SK-N-SH treated with all-trans-retinoic acid at 6 μM for 48 hours (cell line): ENCODE measurements around the gene SAMD7.

Experiments
- ATAC-seq: fragments of 200-7000 bp; cut with Tn5 transposase; 3 replicates; pipeline ENCODE4 v1.9.1; 2020; ENCODE audit warnings: mild to moderate bottlenecking, moderate library complexity
- ARNTL ChIP-seq: fragments of 450-650 bp; formaldehyde crosslinking; IDR thresholded peaks from 2 replicates; pipeline ENCODE4 v1.5.0; 2020; ENCODE audit warnings: low read depth, mild to moderate bottlenecking, moderate library complexity, borderline replicate concordance
- BACH2 ChIP-seq: fragments of 250-450 bp; sonication (Bioruptor Pico); IDR thresholded peaks from 2 replicates; pipeline ENCODE4 v1.9.0; 2021; ENCODE audit warnings: mild to moderate bottlenecking, borderline replicate concordance
- ESRRG ChIP-seq: fragments of 250-450 bp; sonication (Bioruptor Pico); IDR thresholded peaks from 2 replicates; pipeline ENCODE4 v1.6.1; 2021; ENCODE audit warnings: mild to moderate bottlenecking
- GLIS3 ChIP-seq: fragments of 250-450 bp; sonication (Bioruptor Pico); IDR thresholded peaks from 2 replicates; pipeline ENCODE4 v1.5.0; 2020; ENCODE audit warnings: mild to moderate bottlenecking, moderate library complexity
- ISL1 ChIP-seq: fragments of 250-450 bp; sonication (Bioruptor Pico); IDR thresholded peaks from 2 replicates; pipeline ENCODE4 v2.1.2; 2022; ENCODE audit warnings: mild to moderate bottlenecking, moderate library complexity
- OSR1 ChIP-seq: fragments of 250-450 bp; sonication (Bioruptor Pico); IDR thresholded peaks from 2 replicates; pipeline ENCODE4 v1.8.0; 2022; ENCODE audit warnings: moderate library complexity, mild to moderate bottlenecking, inconsistent platforms
- PPARA ChIP-seq: fragments of 250-450 bp; sonication (Bioruptor Pico); IDR thresholded peaks from 2 replicates; pipeline ENCODE4 v1.5.0; 2020; ENCODE audit warnings: mild to moderate bottlenecking, borderline replicate concordance
- SNAI2 ChIP-seq: fragments of 250-450 bp; sonication (Bioruptor Pico); IDR thresholded peaks from 2 replicates; pipeline ENCODE4 v1.5.0; 2020; ENCODE audit warnings: mild to moderate bottlenecking, moderate library complexity
- TCF4 ChIP-seq: fragments of 250-450 bp; sonication (Bioruptor Pico); IDR thresholded peaks from 2 replicates; pipeline ENCODE4 v1.8.0; 2021; ENCODE audit warnings: mild to moderate bottlenecking, moderate library complexity, borderline replicate concordance
- TOX ChIP-seq: fragments of 250-450 bp; sonication (Bioruptor Pico); IDR thresholded peaks from 2 replicates; pipeline ENCODE4 v1.8.0; 2021; ENCODE audit warnings: mild to moderate bottlenecking, moderate library complexity, borderline replicate concordance
- ZC3H10 ChIP-seq: fragments of 250-450 bp; sonication (Bioruptor Pico); IDR thresholded peaks from 2 replicates; pipeline ENCODE4 v1.5.1; 2021; ENCODE audit warnings: mild to moderate bottlenecking, moderate library complexity
- ZFP3 ChIP-seq: fragments of 250-450 bp; sonication (Bioruptor Pico); IDR thresholded peaks from 2 replicates; pipeline ENCODE4 v1.5.0; 2020; ENCODE audit warnings: mild to moderate bottlenecking, moderate library complexity
- ZFP30 ChIP-seq: fragments of 450-650 bp; formaldehyde crosslinking; IDR thresholded peaks from 2 replicates; pipeline ENCODE4 v1.5.0; 2022; ENCODE audit warnings: mild to moderate bottlenecking, moderate library complexity
- ZNF565 ChIP-seq: fragments of 450-650 bp; formaldehyde crosslinking; conservative IDR thresholded peaks from 2 replicates; pipeline ENCODE4 v1.5.0; 2020; ENCODE audit warnings: low read depth, mild to moderate bottlenecking, moderate library complexity
- ZNF70 ChIP-seq: fragments of 450-650 bp; formaldehyde crosslinking; IDR thresholded peaks from 2 replicates; pipeline ENCODE4 v1.5.0; 2020; ENCODE audit warnings: mild to moderate bottlenecking, moderate library complexity
- ZNF8 ChIP-seq: fragments of 450-650 bp; formaldehyde crosslinking; IDR thresholded peaks from 2 replicates; pipeline ENCODE4 v1.5.0; 2020; ENCODE audit warnings: mild to moderate bottlenecking, moderate library complexity
- TF ChIP-seq, protein P1 (sequence below): fragments of 250-450 bp; sonication (Bioruptor Pico); IDR thresholded peaks from 2 replicates; pipeline ENCODE4 v1.8.0; 2020; ENCODE audit warnings: mild to moderate bottlenecking, moderate library complexity, borderline replicate concordance
- TF ChIP-seq, protein P2 (sequence below): fragments of 250-450 bp; sonication (Bioruptor Pico); IDR thresholded peaks from 2 replicates; pipeline ENCODE4 v1.5.1; 2021; ENCODE audit warnings: mild to moderate bottlenecking, moderate library complexity
- TF ChIP-seq, protein P3 (sequence below): fragments of 250-450 bp; sonication (Bioruptor Pico); IDR thresholded peaks from 2 replicates; pipeline ENCODE4 v1.5.1; 2020; ENCODE audit warnings: low read depth, mild to moderate bottlenecking, moderate library complexity
- TF ChIP-seq, protein P4 (sequence below): fragments of 250-450 bp; sonication (Bioruptor Pico); IDR thresholded peaks from 2 replicates; pipeline ENCODE4 v1.5.0; 2020; ENCODE audit warnings: mild to moderate bottlenecking, moderate library complexity
- TF ChIP-seq, protein P5 (sequence below): fragments of 250-450 bp; sonication (Bioruptor Pico); IDR thresholded peaks from 2 replicates; pipeline ENCODE4 v1.8.0; 2021; ENCODE audit warnings: low read depth, mild to moderate bottlenecking, moderate library complexity, borderline replicate concordance

The SAMD7 gene

DNA sequence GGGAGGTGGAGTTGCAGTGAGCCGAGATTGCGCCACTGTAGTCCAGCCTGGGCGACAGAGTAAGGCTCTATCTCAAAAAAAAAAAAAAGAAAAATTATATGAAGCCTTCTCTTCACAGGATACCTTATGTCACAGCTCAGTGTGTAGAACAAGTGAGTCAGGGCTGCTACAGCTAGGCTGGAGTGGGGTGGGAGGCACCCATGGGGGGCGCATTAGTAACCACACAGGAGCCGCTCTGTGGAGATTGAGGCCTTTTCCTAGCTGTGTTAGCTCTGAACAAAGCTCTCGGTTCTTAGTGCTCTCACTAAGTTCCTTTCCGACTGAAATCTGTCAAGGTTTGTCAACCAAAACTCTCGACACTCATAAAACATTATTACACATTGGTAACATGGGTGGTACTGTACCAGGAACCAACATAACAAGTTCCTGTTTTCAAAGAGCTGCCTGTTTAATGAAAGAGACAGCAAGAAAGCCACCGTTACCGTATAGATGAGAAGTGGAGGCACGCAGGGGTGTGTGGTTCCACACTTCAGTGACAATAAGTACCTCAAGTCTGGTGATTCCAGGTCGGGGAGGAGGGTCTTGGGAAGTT is 46.1 kb upstream of the SAMD7 start:
- no peak for ATAC-seq

DNA sequence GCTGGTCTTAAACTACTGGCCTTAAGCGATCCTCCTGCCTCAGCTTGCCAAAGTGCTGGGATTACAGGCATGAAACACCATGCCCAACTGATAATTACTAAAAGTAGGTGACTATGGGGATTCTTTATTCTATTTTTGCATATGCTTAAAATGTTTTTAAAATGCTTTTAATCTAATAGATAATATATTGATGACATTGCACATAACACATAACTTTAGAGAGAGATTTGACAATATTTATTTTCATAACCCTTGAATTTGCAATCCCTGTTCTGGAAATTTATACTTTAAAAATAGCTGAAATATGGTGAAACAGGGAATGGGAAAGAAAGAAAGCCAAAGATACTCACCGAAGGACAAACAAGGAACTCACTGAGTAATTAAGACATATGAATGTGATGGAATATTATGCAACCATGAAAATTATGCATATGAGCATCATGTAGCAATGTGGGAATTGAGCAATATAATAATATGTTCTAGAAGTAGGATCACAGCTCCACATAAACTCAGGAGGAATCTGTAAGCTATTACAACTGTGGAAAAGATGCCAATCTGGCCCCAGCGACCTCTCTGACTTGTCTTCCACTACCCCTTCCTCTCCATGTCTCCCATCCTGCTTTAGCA is 43.7 kb upstream of the SAMD7 start:
- TF ChIP-seq OSR1 (CRISPR knock-in tag): no peak
- no peak for TF ChIP-seq SNAI2
- TF ChIP-seq TOX: no peak
- TF ChIP-seq, protein P1, sequence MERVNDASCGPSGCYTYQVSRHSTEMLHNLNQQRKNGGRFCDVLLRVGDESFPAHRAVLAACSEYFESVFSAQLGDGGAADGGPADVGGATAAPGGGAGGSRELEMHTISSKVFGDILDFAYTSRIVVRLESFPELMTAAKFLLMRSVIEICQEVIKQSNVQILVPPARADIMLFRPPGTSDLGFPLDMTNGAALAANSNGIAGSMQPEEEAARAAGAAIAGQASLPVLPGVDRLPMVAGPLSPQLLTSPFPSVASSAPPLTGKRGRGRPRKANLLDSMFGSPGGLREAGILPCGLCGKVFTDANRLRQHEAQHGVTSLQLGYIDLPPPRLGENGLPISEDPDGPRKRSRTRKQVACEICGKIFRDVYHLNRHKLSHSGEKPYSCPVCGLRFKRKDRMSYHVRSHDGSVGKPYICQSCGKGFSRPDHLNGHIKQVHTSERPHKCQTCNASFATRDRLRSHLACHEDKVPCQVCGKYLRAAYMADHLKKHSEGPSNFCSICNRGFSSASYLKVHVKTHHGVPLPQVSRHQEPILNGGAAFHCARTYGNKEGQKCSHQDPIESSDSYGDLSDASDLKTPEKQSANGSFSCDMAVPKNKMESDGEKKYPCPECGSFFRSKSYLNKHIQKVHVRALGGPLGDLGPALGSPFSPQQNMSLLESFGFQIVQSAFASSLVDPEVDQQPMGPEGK (CRISPR knock-in tag): no peak
- TF ChIP-seq, protein P2, sequence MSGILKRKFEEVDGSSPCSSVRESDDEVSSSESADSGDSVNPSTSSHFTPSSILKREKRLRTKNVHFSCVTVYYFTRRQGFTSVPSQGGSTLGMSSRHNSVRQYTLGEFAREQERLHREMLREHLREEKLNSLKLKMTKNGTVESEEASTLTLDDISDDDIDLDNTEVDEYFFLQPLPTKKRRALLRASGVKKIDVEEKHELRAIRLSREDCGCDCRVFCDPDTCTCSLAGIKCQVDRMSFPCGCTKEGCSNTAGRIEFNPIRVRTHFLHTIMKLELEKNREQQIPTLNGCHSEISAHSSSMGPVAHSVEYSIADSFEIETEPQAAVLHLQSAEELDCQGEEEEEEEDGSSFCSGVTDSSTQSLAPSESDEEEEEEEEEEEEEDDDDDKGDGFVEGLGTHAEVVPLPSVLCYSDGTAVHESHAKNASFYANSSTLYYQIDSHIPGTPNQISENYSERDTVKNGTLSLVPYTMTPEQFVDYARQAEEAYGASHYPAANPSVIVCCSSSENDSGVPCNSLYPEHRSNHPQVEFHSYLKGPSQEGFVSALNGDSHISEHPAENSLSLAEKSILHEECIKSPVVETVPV: no peak
- TF ChIP-seq ZC3H10 (CRISPR knock-in tag): no peak
- no peak for TF ChIP-seq ARNTL (CRISPR knock-in tag)
- TF ChIP-seq ZNF8: no peak
- no peak for TF ChIP-seq ZNF70
- no peak for TF ChIP-seq PPARA
- no peak for TF ChIP-seq ZFP3 (CRISPR knock-in tag)
- TF ChIP-seq, protein P3, sequence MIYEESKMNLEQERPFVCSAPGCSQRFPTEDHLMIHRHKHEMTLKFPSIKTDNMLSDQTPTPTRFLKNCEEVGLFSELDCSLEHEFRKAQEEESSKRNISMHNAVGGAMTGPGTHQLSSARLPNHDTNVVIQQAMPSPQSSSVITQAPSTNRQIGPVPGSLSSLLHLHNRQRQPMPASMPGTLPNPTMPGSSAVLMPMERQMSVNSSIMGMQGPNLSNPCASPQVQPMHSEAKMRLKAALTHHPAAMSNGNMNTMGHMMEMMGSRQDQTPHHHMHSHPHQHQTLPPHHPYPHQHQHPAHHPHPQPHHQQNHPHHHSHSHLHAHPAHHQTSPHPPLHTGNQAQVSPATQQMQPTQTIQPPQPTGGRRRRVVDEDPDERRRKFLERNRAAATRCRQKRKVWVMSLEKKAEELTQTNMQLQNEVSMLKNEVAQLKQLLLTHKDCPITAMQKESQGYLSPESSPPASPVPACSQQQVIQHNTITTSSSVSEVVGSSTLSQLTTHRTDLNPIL (CRISPR knock-in tag): no peak
- TF ChIP-seq BACH2 (CRISPR knock-in tag): no peak
- no peak for TF ChIP-seq ESRRG
- TF ChIP-seq ZNF565 (CRISPR knock-in tag): no peak

More for the DNA sequence above, 46.1 kb upstream of the SAMD7 start:
- TF ChIP-seq BACH2 (CRISPR knock-in tag) (no peak), ZC3H10 (CRISPR knock-in tag) (no peak)

DNA sequence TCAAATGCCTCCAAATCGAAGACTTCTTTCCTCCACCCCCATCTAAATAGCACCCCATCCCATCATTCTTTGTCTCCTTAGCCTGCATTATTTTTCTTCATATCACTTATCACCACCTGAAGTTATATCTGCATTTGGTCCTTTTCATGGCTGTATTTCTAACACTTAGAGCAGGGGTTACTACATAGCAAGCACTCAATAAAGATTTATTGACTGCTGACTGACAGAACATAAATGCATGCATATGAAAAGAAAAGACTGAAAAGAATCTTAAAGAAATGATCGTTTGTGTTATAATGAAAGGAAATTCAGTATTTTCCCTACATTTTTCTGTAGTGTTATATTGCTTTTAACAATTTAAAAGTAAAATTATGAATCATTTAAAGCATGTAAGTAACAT is 43.0 kb upstream of the SAMD7 start:
- TF ChIP-seq ZFP30 (CRISPR knock-in tag) (no peak), ZFP3 (CRISPR knock-in tag) (no peak), TOX (no peak), ESRRG (no peak), SNAI2 (no peak), GLIS3 (CRISPR knock-in tag) (no peak), ZC3H10 (CRISPR knock-in tag) (no peak), ZNF565 (CRISPR knock-in tag) (no peak), TCF4 (no peak)
- TF ChIP-seq, protein P4, sequence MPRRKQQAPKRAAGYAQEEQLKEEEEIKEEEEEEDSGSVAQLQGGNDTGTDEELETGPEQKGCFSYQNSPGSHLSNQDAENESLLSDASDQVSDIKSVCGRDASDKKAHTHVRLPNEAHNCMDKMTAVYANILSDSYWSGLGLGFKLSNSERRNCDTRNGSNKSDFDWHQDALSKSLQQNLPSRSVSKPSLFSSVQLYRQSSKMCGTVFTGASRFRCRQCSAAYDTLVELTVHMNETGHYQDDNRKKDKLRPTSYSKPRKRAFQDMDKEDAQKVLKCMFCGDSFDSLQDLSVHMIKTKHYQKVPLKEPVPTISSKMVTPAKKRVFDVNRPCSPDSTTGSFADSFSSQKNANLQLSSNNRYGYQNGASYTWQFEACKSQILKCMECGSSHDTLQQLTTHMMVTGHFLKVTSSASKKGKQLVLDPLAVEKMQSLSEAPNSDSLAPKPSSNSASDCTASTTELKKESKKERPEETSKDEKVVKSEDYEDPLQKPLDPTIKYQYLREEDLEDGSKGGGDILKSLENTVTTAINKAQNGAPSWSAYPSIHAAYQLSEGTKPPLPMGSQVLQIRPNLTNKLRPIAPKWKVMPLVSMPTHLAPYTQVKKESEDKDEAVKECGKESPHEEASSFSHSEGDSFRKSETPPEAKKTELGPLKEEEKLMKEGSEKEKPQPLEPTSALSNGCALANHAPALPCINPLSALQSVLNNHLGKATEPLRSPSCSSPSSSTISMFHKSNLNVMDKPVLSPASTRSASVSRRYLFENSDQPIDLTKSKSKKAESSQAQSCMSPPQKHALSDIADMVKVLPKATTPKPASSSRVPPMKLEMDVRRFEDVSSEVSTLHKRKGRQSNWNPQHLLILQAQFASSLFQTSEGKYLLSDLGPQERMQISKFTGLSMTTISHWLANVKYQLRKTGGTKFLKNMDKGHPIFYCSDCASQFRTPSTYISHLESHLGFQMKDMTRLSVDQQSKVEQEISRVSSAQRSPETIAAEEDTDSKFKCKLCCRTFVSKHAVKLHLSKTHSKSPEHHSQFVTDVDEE (CRISPR knock-in tag): no peak
- ATAC-seq: no peak

More for the DNA sequence above, 43.7 kb upstream of the SAMD7 start:
- ATAC-seq: no peak

DNA sequence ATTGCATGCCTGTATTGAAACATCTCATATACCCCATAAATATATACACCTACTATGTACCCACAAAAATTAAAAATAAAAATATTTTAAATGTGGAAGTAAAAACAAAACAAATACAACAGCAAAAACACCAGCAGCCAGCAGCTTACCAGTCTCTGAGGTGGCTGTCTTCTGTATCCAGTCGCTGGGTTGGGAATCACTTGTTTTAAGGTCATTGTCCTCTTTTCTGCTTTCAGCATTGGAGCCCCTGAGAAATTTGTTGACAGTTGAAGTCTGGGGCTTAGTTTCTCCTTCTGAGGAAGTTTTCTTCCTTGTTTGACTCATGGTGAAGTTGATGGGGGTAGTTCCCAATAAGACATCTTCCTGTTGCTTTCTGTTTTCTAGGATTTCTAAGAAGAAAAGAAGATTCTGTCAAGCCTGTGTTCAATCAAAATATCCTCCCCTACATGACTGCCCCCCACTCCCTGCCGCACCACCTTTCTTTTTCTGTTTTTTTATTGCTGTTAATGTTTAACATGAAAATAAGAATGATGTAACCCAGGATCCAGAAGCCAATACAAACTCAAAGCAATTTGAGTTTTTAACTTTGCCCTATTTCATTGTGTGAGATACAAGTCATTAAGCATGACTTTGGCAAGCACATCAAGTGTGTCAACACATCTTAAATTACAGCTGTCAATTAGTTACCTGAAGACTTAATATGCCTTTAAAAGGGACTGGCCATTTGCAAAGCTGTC is 41.7 kb upstream of the SAMD7 start, which contains the start of gene LRRC31:
Gene LRRC31, minus strand, starts transcription at position 452 of the 737 bp plus-strand sequence. Its CDS starts 128 bp downstream, at position 324.
- TF ChIP-seq ESRRG (no peak), ZNF565 (CRISPR knock-in tag) (no peak), ZC3H10 (CRISPR knock-in tag) (no peak), ARNTL (CRISPR knock-in tag) (no peak), ZFP3 (CRISPR knock-in tag) (no peak), GLIS3 (CRISPR knock-in tag) (no peak), TOX (no peak), ISL1 (CRISPR knock-in tag) (no peak), ZNF70 (no peak)
- TF ChIP-seq, protein P2: no peak
- TF ChIP-seq, protein P5, sequence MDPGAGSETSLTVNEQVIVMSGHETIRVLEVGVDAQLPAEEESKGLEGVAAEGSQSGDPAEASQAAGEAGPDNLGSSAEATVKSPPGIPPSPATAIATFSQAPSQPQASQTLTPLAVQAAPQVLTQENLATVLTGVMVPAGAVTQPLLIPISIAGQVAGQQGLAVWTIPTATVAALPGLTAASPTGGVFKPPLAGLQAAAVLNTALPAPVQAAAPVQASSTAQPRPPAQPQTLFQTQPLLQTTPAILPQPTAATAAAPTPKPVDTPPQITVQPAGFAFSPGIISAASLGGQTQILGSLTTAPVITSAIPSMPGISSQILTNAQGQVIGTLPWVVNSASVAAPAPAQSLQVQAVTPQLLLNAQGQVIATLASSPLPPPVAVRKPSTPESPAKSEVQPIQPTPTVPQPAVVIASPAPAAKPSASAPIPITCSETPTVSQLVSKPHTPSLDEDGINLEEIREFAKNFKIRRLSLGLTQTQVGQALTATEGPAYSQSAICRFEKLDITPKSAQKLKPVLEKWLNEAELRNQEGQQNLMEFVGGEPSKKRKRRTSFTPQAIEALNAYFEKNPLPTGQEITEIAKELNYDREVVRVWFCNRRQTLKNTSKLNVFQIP (CRISPR knock-in tag): no peak
- TF ChIP-seq, protein P3 (CRISPR knock-in tag): no peak
- ATAC-seq: no peak
